HUDEP-2 (cell line): ENCODE results near the gene SAPCD1.
"Not testable (repeated sequence)": the region's sequence is repeated elsewhere in the genome, so short reads cannot be mapped to it uniquely, and the experiment has no call there.

ENCODE experiments used
- DNase-seq, 76 experiments: peaks; one replicate each; lab custom pipeline; 2025; ENCODE audit not compliant: unreplicated experiment in 76 of 76; lab: John Stamatoyannopoulos, UW

The SAPCD1 gene

GRCh38 chr6:31775633-31776484 lies 13.4 kb downstream of the SAPCD1 start:
- DNase-seq, result no peak

GRCh38 chr6:31776485-31776988 lies 14.1 kb downstream of the SAPCD1 start:
- peak in 7 of 76 experiments; percentile 42 to 70 (median 52) for DNase-seq

DNA sequence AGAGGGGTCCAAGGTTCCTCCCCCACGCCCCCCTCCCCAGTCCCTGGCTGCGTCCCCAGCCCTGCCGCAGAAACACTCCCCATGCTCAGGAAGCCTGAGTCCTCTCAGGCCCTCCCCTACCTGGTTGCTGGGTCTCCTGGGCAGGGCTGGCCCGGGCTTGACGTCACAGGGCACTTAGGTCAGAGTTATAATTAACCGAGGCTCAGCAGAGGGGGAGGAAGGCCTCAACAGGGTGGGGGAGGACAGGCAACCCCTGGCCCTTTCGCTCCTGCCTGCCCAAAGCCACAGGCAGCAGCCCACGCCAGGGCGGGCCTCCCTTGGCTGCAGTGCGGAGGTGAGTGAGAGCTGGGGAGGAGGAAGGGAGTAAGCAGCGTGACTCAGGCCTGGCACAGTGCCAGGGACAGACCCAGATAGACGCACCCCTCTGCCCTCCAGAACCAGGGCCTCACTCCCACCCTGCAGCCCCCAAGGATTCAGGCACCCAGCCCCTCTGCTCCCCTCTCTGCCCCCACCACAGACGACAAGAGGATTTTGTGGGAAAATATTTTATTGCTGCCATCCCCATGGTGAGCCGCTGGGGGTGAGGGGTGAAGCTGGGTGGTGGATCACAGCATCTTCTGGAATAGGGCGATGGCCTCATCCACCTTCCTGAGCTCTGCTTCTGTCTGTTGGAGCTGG lies 14.7 kb downstream of the SAPCD1 start, which contains the start of gene VWA7:
TSS of gene VWA7 (minus strand) at position 340 of the 678 bp plus-strand sequence. CDS start 549 bp downstream, outside the sequence.
- DNase-seq, result peak in 73 of 76 experiments; percentile 68 to 98 (median 89)

DNA sequence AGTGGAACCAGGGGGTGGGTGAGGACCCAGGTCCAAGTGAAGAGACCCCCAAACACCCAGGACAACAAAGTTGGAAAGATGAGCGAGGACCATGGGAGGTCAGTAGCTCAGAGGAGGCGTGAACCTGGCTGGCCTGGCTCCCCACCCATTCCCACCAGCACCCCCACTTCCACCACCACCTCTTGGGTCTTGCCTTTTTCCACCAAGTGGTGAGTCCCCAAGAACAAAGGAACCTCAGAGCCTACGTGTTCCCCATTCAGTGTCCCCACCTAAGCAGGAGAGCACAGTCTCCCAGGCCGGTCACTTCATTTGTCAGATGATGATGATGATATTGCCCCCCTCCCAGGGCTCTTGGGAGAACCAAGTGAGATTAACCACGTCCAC lies 15.2 kb downstream of the SAPCD1 start:
- DNase-seq, result no peak

- no peak for DNase-seq
Measured at GRCh38 chr6:31778193-31778592, 15.7 kb downstream of the SAPCD1 start.

DNA sequence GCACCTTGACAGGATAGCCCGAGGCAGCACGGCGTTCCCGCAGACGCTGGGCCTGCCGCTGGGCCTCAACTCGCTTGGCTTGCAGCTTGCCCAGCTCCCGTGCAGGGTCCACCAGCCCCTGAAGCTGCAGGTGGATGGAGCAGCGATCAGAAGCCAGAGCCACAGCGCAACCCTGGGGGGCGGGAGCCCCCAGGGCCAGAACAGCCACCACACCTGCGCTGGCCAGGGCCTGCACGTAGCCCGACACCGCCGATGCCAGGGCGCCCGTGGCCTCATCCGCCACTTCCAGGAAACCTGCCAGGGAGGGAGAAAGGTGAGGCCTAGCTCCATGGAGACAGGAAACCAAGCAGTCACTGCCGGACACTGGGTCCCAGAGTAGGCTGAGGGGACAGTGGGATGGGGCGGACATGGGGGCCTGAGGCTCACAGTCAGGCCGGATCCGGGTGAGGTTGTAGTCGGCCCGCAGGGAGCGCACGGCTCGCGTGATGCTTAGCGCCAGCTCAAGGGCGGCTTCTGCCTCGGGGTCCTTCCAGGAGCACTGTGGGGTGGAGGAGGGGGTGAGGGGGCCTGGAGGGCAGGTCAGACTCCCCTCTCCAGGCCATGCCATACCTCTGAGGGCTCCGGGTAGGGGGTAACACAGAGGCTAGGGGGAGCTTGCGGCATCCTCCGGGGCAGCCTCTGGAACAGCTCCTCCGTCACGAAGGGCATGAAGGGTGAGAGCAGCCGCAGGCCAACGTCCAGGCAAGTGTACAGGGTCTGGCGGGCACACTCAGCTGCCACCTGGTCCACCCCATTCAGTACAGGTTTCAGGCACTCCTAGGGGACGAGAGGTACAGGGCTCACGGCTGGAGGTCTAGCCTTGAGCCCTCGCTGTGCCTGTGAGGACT lies 16.8 kb downstream of the SAPCD1 start:
- DNase-seq, result no peak

GRCh38 chr6:31779908-31780307 lies 17.5 kb downstream of the SAPCD1 start:
- no peak for DNase-seq

DNA sequence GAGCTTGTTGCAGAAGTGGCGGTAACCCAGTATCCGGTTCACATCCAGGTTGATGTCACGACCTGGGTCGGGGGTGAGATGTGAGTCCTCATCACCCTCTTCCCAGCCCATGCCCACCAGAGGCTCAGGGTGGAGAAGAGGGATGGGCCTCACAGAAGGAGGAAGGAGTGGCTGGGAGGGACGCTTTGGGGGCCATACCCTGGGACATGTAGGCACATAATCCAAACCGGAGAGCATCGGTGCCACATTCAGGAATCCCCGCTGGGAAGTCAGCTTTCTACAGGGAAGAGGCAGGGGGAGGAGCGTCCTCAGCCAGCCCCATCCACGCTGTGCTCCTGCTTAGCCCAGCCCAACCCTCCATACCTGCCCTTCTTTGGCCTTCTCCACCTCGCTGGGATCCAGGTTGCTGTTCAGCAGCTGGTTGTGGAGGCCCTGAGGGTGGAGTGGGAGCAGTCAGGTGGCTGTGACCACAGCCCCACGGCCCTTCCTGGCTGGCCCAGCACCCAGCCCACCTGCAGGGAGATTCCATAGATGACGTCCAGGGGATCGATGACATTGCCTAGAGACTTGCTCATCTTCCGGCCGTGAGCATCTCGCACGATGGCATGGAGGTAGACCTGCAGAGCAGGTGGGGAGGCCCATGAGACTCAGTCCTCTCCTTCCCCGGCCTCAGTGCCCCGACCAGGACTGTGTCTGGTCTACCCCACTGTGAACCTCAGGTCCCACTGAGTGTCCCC lies 18.2 kb downstream of the SAPCD1 start:
- no peak for DNase-seq

- DNase-seq, result no peak
Measured at GRCh38 chr6:31781244-31782125, 19.0 kb downstream of the SAPCD1 start.

GRCh38 chr6:31782126-31782855 lies 19.8 kb downstream of the SAPCD1 start:
- no peak for DNase-seq

DNA sequence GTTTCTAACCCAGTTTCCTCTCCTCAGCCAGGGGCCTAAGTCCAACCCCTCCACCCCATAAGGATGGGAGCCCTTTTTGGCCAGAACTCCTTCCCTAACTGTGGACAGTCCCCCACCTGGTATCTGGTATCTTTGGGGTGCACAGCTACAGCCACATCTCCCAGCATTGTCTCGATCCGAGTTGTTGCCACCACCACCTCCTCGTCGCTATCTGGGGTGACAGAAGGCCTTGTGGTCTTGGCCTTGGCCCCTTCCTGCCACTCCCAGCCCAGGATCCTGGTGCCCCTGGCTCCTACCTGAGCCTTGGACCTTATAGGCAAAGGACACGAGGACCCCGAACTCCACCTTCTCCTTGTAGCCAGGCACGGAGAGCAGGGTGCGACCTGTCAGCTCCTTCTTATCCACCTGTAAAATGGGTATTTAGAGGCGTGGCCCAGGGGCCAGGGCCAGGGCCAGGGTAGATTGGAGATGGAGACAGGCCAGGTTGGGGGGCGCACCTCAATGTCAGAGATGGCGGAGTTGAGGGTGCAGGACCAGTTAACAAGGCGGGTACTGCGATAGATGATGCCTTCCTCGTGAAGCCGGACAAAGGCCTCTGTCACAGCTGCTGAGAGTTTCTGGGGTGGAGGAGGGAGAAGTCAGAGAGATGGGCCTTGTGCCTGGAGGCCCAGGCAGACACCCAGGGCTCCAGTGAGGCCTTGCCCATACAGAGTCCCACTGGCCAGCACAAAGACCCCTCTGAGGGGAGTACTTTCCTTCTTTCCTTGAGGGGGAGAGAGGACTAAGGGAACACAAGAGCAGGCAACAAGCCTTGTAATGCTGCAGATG lies 21.9 kb downstream of the SAPCD1 start:
- no peak for DNase-seq

- no peak for DNase-seq
Measured at GRCh38 chr6:31785475-31785874, 23.0 kb downstream of the SAPCD1 start.

- peak in 40 of 76 experiments; percentile 13 to 66 (median 40) for DNase-seq
Measured at GRCh38 chr6:31791324-31792089, 29.1 kb downstream of the SAPCD1 start.

- no peak for DNase-seq
Measured at GRCh38 chr6:31792090-31792374, 29.6 kb downstream of the SAPCD1 start.

DNA sequence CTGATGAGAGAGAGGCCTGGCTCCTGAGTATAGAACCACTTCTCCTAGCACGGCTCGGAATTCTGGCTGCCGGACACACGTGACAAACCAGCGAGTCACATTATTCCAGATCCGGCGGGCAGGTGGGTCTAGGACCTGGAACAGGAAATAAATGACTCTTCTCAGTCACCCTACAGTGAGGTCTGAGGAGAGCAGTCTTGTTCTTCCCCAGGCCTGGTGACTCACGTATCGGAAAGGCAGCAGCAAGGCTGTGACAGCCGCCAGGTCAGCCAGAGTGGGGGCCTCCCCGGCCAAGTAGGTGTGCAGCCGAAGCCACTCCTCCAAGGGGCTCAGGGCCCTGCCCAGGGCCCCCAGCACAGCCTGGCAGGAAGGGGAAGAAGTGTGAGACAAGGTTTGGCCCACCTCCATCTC lies 30.3 kb downstream of the SAPCD1 start:
- DNase-seq, result no peak

DNA sequence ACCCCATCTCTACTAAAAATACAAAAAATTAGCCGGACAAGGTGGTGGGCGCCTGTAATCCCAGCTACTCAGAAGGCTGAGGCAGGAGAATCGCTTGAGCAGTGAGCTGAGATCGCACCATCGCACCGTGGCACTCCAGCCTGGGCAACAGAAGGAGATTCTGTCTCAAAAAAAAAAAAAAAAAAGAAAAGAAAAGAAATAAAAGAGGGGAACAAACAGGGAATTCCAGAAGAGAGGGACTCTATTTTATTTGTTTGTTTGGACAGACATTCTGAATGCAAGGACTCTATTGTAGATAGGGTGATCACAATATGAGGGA lies 31.4 kb downstream of the SAPCD1 start:
- DNase-seq, result not testable (repeated sequence)

DNA sequence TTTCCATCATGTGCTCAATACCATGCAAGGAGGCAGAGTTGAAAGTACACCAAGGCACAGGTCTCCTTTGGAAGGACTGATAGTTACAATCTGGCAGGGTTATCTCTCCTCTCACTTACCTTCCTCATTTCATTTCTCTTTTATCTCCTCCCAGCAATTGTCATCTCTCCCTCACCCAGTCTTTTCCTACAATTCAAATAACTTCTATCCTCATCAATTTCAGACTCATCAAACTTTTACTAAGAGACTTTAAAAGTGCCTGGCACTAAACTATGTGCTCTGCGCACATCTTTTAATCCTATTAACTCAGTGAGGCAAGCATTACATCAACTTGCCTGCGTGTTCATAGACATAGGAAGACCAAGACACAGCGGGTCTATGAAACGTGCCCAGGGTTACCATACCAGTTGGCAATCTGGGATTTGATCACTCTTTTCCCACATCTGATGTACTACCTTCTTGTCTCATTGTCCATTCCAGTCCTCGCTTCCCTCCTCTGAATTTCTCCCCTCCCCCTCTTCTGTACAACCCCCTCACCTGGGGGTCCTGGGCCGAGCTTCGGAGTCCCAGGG lies 31.9 kb downstream of the SAPCD1 start:
- DNase-seq, result peak in 30 of 76 experiments; percentile 11 to 69 (median 42)
